Stomach (tissue), 4 donors: ENCODE data around the gene PGM5.

Source experiments
- EP300 ChIP-seq: sonication (generic); formaldehyde crosslinking; IDR thresholded peaks from one replicate; pipeline ENCODE4 v1.6.1; 2017; ENCODE audit warnings: antibody characterized with exemption
- POLR2A ChIP-seq, 4 donors: fragments of 450-650 bp; IDR thresholded peaks; one replicate each; pipeline ENCODE4 v1.6.1; 2016; ENCODE audit warnings: antibody characterized with exemption in 4 of 4, control low read depth in 2 of 4, mild to moderate bottlenecking in 1 of 4, moderate library complexity in 1 of 4
- TF ChIP-seq, protein P1 (sequence below), 7 experiments: fragments of 450-650 bp in 4 of 7; fragments of 200-600 bp in 3 of 7; sonication (generic) in 3 of 7; IDR thresholded peaks; one replicate each; pipeline ENCODE4 v1.5.1; 2016 to 2019; ENCODE audit warnings: antibody characterized with exemption in 7 of 7, control low read depth in 2 of 7, mild to moderate bottlenecking in 1 of 7

DNA sequence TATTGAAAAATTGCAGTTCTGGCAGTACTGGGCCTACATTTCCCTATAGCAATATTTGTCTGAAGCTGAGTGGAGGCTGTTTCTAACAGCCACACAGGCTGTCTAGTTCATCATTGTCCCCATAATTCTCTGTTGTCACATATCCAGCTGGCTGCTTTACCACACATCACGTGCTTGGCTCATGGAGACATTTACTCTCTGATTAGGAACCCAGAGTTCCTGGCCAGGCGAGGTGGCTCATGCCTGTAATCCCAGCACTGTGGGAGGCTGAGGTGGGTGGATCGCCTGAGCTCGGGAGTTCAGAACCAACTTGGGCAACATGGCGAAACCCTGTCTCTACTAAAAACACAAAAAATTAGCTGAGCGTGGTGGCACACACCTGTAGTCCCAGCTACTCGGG is 81.4 kb downstream of the PGM5 start:
- TF ChIP-seq, protein P1, sequence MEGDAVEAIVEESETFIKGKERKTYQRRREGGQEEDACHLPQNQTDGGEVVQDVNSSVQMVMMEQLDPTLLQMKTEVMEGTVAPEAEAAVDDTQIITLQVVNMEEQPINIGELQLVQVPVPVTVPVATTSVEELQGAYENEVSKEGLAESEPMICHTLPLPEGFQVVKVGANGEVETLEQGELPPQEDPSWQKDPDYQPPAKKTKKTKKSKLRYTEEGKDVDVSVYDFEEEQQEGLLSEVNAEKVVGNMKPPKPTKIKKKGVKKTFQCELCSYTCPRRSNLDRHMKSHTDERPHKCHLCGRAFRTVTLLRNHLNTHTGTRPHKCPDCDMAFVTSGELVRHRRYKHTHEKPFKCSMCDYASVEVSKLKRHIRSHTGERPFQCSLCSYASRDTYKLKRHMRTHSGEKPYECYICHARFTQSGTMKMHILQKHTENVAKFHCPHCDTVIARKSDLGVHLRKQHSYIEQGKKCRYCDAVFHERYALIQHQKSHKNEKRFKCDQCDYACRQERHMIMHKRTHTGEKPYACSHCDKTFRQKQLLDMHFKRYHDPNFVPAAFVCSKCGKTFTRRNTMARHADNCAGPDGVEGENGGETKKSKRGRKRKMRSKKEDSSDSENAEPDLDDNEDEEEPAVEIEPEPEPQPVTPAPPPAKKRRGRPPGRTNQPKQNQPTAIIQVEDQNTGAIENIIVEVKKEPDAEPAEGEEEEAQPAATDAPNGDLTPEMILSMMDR (IDR thresholded peaks at IDR 0.05): no peak
- TF ChIP-seq EP300: no peak
- no peak for TF ChIP-seq POLR2A (IDR thresholded peaks at IDR 0.05)
